NCI-H1105 (cell line): ENCODE results near the gene C4BPA.

Experiments used
- DNase-seq: peaks from one replicate; lab custom pipeline; 2025; lab: John Stamatoyannopoulos, UW

The C4BPA gene

GRCh38 chr1:207103892-207104373 is at the start of gene C4BPA:
Gene C4BPA, plus strand, starts transcription at chr1:207104233. Its CDS starts 8,793 bp downstream, at chr1:207113026.
- no peak for DNase-seq

DNA sequence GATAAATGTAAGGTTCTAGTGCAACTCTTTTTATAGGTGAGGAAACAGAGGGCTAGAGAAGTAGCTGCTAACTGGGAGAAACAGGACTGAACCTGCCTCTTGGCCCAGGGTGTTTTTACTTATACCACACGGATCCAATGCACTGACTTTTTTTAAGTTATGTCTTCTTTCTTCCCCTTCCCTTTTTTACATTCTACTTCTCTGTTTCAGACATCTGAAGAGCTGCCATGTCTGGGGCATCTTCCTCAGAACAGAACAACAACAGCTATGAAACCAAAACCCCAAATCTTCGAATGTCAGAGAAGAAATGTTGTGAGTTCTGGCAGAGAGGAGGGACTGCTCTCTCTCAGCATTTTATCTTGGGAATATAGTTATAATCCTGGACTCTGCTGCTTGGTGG is 49.5 kb upstream of the C4BPA start:
- no peak for DNase-seq

GRCh38 chr1:207055386-207056001 is 48.5 kb upstream of the C4BPA start:
- no peak for DNase-seq

GRCh38 chr1:207056673-207057072 is 47.4 kb upstream of the C4BPA start:
- DNase-seq: no peak

DNA sequence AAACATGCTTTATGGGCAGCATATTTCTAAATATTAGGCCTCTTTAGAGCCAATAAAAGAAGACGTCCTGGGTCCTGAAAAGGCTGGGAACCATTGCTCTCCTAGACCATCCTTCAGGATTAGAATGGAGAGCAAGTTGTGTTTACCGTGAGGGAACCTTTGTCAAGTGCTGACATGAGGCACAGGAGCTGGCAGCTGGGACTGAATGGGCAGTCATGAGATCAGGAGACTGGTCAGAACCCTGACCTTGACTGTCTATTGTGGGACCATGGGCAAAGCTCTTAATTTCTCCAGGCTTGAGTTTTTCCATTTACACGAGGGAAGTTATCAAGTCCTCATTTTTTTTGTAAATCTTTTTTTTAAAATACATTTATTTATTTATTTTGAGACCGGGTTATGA is 45.8 kb upstream of the C4BPA start:
- DNase-seq: no peak

- DNase-seq: peak; percentile 85
Observed at GRCh38 chr1:207058878-207059867, 44.9 kb upstream of the C4BPA start.

- no peak for DNase-seq
Observed at GRCh38 chr1:207059881-207060280, 44.2 kb upstream of the C4BPA start.

DNA sequence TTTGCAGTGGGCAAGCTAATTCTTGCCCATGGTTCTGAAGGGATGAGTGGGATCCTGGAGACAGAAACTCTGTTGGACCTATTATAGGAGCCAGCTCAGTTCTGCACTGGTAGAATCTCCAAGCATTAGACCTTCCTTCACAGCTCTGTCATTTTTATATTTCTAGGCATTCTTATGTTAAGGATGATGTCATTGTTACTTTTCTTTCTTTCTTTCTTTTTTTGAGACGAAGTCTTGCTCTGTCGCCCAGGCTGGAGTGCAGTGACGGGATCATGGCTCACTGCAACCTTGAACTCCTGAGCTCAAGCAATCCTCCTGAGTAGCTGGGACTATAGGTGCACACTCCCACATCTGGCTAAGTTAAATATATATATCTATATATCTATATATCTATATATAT is 43.4 kb upstream of the C4BPA start:
- no peak for DNase-seq

DNA sequence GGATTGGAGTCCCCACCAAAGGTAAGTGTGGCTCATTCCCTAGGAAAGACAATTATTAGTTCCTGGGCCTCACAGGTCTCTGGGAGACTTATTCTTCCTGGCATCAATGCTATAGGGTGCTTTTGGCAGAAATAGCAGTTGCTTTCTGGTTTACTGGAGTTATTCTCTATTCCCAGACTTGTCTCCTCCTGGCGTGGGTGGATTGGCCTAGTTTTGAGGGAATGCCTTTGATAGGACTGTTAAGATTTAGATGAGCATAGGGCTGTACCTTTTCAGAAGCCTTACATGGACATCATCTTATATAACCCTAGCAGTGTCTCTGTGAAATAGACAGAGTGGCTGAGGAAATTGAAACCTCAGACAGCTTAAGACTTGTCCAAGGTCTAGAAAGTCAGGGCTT is 42.0 kb upstream of the C4BPA start:
- no peak for DNase-seq

- DNase-seq: no peak
Observed at GRCh38 chr1:207063014-207063413, 41.0 kb upstream of the C4BPA start.

GRCh38 chr1:207064561-207064960 is 39.5 kb upstream of the C4BPA start:
- DNase-seq: no peak

DNA sequence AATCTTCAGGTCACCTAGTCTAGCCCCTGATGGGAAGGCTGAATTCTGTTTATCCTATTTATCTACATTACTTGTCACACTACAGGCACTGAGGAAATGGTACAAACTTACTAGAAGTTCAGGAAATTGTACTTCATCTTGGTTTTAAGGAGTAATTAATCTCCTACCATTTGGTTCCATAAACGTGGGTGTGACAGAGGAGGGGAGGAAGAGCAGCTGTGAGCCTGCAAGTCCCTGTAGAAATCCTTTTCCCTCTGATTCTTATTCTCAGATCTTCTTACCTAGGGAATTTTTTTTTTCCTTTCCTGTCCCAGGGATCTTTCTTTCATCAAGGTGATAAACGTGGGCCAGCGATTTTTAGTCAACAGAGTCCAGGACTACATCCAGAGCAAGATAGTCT is 36.8 kb upstream of the C4BPA start:
- DNase-seq: no peak

GRCh38 chr1:207067665-207068064 is 36.4 kb upstream of the C4BPA start:
- DNase-seq: no peak

DNA sequence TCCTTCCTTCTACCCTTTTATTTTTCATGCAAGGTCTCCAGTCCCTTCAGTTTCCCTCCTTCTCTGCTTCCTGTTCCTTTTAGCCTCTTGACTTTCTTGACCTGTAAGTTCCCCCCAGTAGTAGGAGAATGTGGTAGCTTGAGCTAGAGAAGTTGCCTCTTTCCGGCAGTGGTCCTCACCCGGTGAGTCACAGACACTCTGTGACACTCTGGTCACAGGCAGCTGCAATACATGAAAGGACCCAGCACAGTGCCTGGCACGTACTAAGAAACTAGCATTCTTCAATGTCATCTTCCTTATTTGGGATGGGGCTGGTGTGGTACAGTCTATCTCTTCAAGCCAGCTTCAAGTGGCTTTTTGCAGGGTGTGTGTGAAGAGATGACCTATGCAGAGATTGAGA is 35.0 kb upstream of the C4BPA start:
- DNase-seq: no peak

GRCh38 chr1:207069858-207070506 is 34.1 kb upstream of the C4BPA start:
- DNase-seq: no peak

GRCh38 chr1:207070811-207071210 is 33.2 kb upstream of the C4BPA start:
- no peak for DNase-seq

DNA sequence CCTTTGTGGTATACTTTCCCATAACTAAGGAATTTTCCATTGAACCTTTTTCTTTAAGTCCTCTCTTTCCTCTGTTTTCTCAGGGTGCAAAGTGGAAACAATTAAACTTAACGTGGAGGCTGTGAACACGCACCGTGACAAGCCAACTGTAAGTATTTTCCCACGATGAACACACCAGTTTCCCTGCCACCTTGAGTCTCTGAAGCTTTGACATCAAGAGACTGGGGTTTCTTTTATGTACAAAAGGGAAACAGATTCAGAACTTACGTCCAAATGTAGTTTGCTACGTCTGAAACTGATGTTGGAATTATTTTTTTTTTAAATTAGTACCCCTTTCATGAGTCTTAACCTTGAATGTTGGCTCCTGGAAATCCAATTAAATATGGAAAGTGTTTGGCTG is 32.6 kb upstream of the C4BPA start:
- DNase-seq: no peak

GRCh38 chr1:207072233-207072632 is 31.8 kb upstream of the C4BPA start:
- DNase-seq: no peak

GRCh38 chr1:207073906-207074820 is 29.9 kb upstream of the C4BPA start:
- no peak for DNase-seq

DNA sequence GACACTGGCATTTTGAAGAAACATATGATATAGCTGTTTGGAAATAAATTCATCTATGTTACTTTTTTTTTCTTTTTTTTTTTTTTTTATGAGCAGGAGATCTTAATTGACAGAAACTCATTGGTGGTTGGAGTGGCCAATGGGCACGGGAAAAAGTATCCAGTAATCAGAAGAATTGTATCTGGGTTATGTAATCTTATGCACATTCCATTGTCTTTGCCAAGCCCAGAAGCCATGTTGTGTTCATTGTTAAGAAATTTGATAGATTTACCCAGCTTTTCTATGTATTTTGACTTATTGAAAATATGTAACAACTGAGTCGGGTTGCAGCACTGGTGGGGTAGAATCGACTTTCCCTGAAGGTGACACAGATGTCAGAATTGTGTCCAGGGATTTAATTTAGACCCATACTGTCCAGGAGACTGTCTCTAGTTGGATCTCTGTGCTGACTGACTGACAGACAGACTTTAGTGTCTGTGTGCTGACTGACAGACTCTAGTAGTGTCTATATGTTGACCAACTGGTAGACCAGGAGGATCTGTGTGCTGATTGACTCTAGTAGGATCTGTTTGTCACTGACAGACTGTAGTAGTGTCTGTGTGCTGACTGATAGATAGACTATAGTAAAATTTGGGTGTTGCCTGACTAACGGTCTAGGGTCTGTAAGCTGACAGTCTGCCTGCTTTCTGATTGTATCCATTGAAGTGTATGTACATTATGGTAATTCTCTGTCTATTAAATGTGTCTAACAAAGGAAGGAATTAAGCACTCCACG is 27.7 kb upstream of the C4BPA start:
- DNase-seq: no peak

DNA sequence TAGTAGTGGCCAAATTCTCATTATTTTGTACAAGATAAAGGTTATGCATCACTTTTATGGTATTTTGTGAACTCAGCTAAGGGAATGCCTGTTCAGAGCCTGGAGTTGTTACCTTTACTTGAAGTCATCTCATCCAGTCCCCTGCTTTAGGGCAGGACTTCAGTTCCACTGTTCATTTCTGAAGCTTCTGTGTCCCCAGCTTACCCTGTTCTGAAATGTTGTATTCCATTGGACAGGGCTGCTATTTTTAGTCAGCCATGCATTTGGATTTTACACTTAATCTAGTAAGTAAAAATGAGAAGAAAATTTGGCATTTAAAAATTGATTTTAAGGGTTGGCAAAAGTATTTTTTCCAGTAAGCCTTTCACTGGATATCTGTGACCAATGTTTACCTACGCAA is 27.0 kb upstream of the C4BPA start:
- no peak for DNase-seq
